Astrocyte (in vitro differentiated cells and primary cell): ENCODE data around the gene SLC25A26.

Experiments
- CTCF ChIP-seq: IDR thresholded peaks from 2 replicates; pipeline ENCODE4 v1.5.1; 2011; ENCODE audit warnings: low read depth, mild to moderate bottlenecking, inconsistent platforms, low read length, moderate library complexity; ENCODE audit not compliant: insufficient read depth
- EZH2 ChIP-seq: IDR thresholded peaks from 2 replicates; pipeline ENCODE4 v1.6.1; 2012; ENCODE audit warnings: mild to moderate bottlenecking, low read length, inconsistent platforms; ENCODE audit not compliant: insufficient read depth

- TF ChIP-seq CTCF (no peak), EZH2 (no peak)
These were observed 20.7 kb downstream of the SLC25A26 start for GRCh38 chr3:66241466-66241865.
